NCI-H128 (cell line): ENCODE measurements around the gene SLC15A4.

Source experiments
- DNase-seq: peaks from one replicate; lab custom pipeline; 2025; ENCODE audit not compliant: unreplicated experiment; lab: John Stamatoyannopoulos, UW

The SLC15A4 gene

DNA sequence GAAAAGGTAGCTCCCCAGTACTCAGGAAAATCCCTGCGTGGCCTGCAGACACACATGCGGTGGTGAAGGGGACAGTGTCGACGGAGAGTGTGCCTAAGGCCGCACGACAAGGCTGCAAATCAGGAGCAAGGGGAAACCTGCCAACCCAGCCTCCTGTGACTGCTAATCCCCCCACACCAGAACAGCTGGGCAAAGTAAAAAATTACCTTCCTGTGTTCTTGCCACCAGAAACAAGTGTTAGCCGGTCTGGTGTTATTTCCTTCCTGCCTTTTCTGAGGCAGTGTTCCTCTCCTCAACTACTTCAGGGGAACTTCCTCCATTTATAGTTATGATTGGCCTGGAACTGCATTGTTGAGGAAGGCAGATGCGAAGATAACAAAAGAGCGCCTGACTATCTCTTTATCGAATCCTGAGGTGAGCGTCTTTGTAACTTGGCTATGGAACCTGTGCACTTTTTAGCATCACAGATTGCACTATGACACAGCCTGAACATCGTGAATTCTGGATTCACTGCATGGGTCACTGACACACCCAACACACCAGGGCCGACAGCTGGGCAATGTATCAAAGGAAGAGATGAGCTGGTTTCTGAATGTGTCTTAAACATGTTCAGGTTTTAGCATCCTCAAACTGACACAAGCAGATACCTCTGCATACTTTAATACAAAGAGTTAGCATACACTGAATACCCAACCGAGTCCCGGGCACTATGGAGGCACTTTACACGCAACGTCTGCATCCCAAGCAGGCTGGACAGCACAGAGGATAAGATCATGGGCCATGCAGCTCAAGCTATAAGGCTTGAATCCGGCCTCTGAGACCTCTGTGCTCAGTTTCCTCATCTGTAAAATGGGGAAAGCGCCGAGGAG lies 28.9 kb downstream of the SLC15A4 start:
- DNase-seq = no peak

DNA sequence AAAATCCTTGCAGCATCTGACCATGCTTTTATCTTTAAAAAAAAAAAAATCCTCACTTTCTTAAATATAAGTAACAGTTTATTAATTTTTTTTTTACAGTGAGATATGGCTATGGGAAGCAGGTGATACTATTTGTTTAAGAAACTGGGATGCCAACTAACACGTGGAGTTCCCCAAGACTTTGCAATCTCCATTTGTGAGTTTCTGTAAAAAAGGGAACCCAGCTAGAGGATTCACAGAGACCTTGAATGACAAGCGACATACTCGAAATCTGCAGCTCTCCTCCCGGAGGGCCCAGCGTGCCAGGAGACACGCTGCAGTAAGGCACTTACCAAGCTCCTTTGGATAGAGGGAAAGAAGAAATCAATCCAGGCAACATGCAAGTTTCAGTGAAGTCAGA lies 30.1 kb downstream of the SLC15A4 start:
- DNase-seq = no peak

DNA sequence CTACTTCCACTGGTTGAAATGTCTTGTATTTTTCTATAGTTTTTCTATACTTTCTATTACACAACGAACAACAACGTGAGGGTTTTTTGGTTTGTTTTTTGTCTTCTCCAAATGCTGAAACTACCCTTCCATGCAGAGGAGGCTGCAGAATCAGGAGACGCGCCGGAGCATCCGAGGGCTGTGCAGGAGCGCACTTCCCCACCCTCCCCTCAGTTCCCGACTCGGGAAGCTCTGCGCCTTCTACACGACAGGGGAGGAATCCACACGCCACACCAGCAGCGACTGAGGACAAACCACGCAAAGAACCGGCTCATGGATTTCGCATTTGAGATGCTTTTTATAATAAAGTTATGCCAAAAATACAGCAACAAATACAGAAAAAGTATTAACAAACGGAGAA lies 30.9 kb downstream of the SLC15A4 start:
- DNase-seq = no peak

DNA sequence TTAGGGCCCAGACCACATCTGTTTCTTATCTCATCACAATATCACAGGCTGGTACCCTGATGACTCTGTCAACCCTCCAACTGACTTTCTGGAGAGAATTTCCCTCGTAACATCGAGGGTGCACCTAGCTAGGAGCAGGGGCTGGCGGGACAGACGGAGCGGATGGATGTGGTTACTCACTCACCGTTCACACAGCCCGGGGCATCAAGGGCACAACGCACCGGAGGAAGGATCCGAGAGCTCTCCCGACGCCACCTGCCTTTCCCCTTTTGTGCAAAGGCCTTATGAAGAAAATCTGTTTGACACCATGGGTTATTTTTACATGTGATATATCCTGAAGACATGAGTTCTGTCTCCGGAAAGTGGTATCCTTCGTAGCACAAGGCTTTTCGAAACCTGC lies 31.4 kb downstream of the SLC15A4 start:
- no peak for DNase-seq

DNA sequence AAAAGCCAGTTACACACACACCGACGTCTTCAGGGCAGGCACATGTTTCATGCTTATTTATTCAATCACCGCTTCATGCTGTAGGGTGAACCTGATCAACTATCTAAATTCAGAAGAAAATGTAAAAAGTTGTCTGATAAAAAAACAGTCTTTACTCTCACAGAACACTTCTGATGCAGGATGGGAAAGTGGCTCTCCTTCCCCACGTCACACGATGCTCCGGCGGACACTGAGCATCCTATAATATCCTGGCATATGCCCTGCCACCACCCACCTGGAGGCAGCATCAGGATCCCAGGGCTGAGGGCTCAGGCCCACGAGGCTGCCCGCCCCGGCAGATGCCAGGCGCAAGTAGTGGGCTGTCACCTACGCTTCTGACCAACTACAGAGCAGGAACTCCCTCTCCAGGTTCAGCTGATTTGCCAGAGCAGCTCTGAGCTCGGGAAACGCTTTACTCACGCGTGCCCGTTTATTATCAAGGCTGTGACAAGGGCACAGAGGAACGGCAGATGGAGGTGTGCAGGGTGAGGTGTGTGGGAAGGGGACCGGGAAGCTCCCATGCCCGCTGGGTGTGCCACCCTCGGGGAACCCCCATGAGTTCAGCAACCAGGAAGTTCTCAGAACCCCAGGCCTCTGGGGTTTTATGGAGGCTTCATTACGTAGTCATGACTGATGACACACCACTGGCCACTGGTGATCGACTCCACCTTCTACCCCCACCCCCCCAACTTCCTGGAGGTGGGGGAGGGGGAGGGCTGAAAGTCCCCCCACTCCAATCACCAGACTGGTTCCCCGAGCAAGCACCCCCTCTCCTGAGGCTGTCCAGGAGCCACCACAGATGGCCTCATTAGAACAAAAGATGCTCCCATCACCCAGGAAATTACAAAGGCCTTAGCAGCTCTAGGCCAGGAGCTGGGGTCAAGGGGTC lies 32.1 kb downstream of the SLC15A4 start:
- no peak for DNase-seq

DNA sequence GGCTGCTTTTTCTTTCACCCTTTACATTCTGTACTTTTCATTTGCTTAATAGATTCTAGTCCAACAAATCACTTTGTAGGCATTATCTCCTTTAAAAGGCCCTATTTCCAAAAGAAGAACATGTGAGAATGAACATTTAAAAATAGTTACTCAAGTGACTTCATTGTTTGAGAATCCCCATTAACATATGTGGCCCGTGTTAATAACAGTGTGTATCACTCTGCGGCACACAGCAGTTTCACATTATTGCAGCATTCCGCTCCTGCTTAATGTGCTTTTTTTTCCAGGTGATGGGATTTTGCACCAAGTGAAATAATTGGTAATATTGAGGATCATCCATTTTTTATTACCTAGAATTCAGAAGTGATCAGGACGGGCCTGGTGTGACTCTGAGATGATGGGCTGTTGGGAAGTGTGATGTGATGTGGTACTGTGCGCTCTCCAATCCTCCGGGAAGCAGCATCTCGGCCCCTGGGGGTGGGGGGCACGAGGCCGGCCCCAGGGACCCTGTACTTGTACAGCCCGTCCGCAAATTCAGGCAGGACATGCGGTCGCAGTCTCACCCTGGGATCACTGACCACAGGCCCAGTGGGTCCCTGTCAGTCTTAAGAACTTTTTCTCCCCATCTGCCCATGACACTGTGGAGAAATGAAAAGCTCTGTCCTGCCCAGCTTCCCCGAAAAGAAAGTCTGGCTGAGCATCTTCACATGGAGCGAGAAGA lies 32.9 kb downstream of the SLC15A4 start:
- DNase-seq = no peak

DNA sequence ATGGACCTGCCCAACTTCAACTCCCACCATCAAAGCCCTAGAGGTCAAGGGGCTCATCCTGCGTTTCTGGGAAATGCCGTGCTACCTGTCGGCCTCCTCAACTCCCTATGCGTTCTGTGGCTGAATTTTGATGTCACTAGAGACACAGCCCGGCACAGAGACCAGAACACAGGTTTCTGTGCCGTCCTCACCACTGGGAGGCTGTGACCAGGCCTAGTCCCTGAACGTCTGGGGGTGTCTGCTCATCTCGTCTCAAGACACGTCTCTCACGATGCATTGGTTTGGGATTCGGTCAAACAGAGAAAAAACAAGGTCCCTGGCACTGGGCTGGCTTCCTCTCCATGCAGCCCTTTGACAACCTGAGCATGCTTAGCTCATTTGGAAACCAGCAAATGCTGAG lies 33.5 kb downstream of the SLC15A4 start:
- DNase-seq = no peak

DNA sequence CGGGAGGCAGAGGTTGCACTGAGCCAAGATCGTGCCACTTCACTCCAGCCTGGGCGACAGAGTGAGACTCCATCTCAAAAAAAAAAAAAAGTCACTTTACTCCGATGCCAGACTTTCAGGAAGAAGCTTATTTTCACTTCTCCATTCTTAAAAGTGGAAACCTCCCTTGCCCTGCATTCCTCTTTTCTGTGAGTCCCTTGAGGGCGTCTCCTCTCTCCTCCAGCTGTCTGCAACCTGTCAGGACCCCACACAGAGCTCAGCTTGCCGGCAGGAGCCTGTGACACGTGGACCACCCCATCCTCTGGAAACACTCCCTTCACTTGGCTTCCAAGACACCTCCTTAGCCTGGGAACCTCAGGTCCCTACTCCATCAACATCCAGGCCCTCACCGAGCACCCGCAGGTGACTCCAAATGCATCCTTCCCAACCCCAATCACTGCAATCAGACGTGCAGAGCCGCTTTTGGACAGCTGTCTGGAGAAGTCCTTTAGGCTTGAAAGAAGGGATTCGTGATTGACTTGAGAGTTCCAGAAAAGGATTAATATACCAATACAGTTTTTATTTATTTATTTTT lies 34.3 kb downstream of the SLC15A4 start:
- DNase-seq = no peak

DNA sequence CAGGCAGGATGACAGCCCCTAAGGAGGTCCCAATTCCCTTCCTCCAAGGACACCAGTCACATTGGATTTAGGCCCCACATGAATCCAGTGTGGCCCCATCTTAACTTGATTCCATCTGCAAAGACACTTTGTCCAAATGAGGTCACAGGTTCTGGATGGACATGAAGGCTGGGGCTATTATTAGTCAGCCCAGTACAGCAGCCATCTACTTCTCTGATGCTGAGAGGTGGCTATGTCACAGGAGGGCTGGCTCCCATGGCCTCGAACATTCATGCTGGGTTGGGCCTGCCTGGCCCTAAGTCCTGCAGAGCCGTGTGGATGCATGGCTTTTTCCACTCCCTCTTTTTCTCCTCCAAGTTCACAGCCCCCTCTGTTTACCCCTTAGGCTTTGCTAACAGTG lies 35.9 kb downstream of the SLC15A4 start:
- DNase-seq = no peak

DNA sequence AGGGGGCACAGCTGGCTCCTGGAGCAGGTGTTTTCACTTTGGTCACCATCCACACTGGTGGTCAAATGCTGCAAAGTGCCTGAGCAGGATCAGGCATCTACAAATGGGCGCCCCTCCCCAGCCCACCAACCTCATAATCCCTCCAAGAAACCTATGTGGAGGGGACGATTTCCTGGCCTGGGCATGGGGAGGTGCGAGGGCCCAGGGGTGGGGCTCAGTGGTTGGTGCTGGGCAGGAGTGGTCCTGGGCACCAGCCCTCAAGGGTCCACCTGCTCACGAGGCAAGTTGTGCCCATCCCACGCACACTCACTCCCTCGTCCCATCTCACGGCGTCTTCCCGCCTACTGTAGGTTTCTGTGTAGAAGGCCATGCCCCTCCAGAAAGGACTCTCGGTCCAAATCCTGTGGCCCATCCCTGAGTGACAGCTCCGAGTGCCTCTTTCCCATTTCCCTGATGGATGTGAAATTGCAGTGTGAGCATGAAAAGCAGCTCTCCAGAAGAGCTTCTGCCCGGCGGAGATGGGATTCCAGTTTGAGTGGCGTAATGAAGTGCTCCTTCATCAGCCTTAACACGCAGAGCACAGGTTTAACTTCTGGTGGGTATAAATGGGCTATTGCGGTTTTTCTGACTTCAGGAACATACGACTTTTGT lies 36.9 kb downstream of the SLC15A4 start:
- no peak for DNase-seq

DNA sequence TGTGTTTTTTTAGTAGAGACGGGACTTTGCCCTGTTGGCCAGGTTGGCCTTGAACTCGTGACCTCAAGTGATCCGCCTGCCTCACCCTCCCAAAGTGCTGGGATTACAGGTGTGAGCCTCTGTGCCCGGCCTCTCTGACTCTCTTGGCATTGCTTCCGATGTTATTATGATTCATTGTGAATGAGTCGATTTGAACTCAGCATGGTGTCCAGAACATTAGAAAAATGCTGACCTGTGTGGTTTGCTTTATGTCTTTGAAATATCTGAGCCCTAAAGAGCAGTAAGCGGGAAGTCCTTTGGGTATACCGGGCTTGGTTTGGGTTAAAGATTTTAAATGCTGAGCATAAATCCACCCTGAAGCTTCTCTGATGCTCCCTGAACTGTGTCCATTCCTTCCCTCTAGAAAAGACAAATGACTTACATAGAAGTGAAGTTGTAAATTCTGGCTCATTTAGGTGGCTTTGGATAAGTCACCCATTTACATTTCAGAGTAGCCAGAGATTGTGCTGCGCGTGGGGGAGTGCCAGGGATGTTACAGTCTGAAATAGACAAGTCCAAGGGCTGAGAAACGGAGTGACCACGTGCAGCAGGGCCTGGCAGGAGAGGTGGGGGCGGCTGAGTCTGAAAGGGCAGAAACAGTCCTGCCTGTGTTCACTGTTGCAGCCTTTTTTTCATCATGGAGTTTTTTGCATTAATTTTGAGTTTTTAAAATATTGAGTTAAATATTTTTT lies 39.6 kb downstream of the SLC15A4 start:
- DNase-seq = no peak

DNA sequence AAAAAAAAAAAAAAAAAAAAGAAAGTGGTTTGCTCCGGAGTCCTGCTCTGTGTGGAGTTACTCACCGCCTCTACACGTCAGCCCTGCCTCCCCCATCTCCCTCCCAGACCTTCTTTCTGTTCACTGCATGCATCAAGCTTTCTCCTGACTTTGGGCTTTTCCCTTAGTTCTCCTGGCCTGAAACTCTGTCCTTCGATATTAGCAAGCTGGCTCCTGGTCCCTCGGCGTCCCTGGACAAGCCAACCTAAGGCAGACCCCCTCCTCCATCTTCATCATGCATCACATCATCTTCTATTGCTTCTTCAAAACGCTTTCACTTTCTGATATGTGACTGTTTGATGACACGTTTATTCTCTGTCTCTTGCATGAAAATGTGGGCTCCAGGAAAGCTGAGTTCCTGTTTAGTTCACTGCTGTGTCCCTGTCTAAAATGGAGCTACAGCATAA lies 40.6 kb downstream of the SLC15A4 start:
- DNase-seq = no peak

DNA sequence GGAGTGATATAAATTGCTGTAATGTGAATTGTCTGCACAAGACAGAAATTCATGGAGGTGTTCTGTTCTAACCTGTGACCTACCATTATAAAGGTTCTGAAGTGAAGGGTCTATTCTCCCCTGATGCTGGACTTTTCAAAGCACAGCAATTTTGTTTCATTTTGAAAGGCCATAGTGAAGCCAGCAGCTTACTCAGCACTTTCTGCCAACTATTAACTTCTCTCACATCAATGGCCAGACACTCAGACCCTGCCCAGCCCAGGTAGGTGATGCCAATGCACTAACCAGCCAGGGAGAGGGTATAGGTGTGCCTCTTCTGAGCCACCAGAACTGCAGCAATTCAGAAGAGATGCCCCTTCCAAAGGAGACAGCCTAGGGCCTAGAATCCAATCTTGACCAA lies 43.9 kb downstream of the SLC15A4 start:
- DNase-seq = no peak

DNA sequence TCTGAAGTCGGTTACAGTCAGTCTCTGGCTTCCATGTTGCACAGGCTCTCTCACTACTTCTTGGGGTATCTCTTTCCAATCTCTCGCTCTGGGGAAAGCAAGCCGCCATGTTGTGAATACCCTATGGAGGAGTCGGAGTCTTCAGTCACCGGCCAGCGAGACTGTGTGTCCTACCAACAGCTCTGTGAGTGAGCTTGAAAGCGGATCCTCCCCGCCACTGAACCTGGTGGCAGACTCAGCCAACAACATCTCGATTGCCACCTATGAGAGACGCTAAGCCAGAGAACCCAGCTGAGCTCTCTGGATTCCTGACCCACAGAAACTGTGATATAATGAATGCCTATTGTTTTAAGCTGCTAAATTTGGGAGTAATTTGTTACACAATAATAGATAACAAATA lies 51.5 kb downstream of the SLC15A4 start:
- no peak for DNase-seq

DNA sequence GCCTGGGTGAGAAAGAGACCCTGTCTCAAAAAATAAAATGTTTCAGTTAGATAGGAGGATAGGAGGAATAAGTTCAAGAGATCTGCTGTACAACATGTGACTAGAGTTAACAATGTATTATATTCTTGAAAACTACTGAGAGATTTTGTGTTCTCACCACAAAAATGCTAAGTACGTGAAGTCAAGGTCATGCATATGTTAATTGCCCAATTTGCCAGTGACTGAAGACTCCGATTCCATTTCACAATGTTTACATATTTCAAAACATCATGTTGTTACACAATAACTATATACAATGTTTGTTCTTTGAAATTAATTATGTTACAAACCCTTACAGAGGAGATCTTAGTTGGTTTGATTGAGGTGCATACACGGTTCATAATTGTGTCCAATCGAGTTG lies 52.1 kb downstream of the SLC15A4 start:
- no peak for DNase-seq

DNA sequence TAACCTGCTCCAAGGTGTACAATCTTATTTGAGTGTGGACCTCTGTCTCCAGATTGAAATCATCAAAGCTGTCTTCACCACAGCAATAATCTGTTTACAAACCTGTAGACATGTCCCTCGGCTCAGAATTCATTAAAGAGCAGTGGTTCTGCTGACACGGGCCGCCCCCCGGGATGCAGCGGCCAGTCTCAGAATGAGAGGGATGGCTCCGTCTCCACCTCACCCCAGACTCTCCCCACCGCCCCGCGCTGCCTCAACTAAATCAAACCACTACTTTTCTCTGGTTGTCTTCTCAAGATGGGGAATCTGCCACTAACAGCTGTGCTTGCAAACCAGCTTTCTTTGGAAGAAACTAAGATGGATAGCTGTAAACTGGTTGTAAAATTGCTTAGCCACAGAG lies 56.2 kb downstream of the SLC15A4 start:
- DNase-seq = no peak

DNA sequence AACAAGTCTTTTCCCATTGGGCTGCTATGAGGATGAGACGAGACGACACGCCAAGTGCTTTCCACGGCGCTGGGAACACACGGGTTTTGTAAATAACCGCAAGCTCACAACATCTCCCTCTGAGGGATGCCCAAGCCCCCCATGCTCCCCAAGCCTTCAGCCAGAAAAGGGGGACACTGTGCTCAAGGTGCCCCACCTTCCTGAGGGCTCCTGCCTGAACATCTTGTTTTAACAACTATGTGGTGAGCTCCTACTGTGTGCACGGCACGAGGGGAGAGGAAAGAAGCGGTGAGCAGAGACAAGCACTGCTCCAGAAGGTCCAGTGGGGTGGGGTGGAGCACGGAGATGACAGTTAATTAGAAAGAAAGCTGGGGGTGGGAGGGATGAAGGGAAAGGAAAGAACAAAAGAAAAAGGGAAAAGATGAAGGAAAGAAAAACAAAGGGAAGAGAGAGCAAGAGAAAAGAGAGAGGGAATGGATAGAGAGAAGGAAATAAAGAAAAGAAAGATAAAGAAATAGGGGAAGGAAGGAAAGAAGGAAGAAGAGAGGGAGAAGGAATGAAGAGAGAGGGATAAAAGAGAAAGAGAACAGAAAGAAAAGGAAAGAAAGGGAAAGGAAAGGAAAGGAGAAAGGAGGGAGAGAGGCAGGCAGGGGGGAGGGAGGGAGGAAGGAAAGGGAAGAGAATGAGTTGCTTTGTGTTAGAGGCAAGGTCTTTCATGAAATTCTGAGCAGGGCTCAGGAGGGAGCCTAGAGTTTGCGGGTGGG lies 56.8 kb downstream of the SLC15A4 start:
- no peak for DNase-seq

DNA sequence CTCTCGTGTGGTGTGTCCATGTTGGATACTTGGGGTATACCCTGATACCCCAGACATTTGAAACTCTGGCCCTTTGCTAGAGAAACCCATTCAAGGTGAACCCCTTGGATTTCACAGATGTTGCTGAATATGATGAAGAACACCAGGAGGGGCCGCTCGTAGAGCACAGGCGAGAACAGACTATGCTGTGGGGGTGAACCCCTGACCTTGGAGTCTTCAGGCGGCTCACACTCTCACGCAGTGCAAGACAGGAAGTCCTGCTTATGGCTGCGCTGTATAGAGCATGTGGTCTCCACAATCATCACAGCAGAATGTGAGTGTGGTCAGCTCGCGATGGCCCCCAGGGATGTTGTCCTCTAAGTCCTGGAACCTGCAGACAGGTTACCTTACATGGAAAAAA lies 60.4 kb downstream of the SLC15A4 start:
- no peak for DNase-seq

DNA sequence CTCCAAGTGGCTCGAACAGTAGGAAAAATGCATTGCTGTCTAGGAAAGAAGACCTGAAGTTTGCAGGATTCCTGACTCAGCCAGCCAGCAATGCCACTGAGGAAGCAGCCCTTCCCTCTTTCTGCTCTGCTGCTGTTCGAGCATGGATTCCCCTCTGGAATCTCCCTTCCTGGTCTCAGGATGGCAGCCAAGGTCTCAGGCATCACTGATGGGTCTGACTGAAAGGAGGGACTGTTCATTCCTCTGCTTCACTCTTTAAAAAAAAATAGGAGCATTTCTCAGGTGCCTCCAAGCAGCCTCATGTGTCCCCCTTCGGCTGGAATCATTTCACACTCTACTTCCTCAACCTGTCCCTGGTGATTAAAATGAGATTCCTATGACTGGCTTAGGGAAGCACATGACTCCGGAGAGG lies 62.4 kb downstream of the SLC15A4 start:
- no peak for DNase-seq
